Measurements from ENCODE around the gene YPEL3.

YPEL3 gene

DNA sequence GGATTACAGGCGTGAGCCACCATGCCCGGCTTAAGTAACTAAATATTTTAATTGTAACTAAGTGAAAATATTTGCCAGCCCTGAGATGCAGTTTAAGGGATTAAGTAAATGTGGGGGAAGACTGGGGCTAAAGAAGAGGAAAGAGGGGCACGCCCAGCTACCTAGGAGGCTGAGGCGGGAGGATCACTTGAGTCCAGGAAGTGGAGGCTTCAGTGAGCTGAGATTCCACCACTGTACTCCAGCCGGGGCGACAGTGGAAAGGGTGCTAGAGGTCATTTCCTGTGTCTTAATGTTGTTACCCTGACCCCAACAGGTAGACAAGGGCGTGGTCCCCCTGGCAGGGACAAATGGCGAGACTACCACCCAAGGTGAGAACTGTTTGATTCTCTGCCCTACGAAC, 27.7 kb downstream of the YPEL3 start:
- no peak for DNase-seq

DNA sequence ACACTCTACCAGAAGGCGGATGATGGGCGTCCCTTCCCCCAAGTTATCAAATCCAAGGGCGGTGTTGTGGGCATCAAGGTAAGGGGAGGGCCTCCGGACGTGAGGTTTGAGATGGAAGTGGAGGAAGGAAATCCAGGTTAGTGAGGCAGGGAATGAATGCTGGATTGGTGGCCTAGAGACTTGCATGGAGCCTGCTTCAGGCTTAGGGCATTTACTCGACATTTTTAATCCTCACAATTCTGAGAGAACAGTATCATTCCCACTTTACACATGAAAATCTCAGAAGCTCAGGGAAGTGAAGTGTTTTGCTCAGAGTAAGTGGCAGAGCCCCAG, 28.5 kb downstream of the YPEL3 start:
- no peak for DNase-seq

DNA sequence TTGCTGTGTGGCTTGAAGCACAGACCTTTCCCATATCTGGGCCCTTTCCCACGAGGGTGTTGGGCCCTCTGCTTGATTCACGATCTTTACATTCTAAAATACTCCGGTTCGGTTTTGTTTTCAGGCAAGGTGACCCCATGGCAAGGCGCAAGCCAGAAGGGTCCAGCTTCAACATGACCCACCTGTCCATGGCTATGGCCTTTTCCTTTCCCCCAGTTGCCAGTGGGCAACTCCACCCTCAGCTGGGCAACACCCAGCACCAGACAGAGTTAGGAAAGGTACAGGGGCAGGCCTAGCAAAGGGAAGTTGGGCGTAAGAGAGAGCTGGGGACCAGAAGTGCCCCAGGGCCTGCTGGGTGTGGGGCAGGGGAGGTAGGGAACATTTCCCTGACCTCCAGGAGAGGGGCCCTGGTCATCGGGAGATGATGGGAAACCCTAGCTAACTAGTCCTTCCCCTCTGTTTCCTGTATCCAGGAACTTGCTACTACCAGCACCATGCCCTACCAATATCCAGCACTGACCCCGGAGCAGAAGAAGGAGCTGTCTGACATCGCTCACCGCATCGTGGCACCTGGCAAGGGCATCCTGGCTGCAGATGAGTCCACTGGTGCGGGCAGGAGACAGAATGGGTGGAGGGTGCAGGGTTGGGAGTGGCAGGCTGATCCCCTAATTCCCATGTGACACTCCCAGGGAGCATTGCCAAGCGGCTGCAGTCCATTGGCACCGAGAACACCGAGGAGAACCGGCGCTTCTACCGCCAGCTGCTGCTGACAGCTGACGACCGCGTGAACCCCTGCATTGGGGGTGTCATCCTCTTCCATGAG, 29.0 kb downstream of the YPEL3 start:
- DNase-seq, result no peak

DNA sequence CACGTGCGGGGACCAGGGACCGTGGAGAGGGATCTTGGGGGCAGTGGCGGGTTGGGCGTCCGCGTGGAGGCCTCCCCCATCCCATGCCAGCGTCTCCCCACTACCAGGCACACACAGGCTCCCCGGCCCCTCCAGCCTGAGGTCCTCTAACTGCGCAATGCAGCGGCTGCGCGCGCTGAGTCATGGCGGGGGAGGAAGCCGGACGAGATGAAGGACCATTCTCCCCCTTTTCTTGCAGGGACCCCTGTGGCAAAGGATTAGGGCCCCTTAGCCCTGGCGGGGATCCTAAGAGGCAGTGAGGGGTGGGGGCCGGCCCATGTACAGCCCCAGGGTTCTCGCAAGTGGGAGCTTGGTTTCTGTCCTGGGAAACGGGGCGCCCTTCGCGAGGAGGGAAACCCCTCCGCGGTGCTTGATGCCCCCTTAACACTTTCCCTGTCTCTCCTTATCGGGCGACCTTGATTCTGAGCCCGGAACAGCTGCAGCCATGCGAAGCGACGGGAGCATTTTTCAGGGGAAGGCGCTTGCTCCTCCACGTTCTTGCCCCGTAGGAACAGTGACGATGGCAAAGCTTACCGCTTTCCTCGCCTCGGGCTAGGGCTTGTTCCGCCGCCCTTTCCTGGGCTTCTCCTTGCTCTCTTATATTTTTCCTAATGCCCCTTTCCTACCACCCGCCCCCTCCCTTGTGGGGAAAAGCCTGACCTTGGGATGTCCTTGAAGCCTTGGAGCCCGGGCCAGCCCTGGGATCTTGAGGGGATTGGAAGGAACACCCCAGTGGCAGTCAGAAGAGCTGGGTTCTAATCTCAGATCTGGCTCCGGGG, 29.9 kb downstream of the YPEL3 start:
- peak; percentile 52 to 53 for DNase-seq

DNA sequence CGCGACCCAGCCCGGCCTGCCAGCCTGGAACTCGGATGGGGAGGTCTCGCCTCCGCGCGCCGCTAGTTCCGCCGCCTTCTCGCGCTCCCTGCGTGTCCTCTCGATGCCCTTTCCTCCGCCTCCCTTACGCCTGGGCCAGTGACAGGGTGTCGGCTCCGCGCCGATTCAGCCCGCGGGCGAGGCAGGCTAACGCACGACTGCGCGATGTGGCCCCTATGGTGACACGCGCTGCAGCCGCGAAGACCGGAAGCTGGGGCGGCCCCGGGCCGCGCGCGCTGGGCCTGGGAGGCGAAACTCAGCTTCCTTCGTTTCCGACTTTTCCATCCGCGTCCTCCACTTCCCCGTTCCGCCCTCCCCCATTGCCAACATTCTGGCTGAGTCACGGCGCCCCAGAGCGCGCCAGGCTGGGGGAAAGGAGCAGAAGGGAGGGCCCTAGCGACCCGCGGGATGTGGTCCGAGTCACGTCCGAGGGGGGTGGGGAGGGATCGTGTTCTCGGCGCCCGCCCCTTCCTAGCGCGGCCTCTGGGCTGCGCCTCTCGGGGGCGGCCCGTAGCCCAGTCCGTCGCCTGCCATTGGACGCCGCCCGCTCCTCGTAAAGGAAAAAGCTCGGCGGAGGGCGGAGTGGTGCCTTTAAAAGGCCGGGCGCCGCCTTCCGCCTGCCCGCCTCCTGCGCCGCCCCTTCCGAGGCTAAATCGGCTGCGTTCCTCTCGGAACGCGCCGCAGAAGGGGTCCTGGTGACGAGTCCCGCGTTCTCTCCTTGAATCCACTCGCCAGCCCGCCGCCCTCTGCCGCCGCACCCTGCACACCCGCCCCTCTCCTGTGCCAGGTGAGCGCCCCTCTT, 30.7 kb downstream of the YPEL3 start, which contains the start of gene ALDOA:
ALDOA (plus strand) TSS at position 659 of the 841 bp plus-strand sequence. CDS start 1,138 bp downstream, outside the sequence.
- peak; percentile 97 to 98 for DNase-seq

DNA sequence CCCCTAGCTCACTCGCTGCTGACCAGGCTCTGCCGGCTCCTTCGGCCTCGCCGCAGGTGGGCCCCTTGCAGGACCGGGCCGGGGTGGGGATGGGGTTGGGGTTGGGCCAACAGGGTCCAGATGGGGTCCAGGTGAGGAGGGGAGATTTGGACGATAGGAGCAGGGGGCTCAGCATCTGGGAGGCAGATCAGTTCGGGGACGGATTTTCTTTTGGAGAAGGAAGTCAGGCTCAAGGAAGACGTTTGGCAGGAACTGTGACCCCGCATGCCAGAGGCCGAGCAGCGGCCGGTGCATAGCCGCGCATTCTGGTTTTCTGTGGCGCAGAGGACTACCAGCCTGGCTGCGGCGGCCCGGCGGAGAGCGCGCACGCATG, 31.3 kb downstream of the YPEL3 start:
- DNase-seq, result no peak

DNA sequence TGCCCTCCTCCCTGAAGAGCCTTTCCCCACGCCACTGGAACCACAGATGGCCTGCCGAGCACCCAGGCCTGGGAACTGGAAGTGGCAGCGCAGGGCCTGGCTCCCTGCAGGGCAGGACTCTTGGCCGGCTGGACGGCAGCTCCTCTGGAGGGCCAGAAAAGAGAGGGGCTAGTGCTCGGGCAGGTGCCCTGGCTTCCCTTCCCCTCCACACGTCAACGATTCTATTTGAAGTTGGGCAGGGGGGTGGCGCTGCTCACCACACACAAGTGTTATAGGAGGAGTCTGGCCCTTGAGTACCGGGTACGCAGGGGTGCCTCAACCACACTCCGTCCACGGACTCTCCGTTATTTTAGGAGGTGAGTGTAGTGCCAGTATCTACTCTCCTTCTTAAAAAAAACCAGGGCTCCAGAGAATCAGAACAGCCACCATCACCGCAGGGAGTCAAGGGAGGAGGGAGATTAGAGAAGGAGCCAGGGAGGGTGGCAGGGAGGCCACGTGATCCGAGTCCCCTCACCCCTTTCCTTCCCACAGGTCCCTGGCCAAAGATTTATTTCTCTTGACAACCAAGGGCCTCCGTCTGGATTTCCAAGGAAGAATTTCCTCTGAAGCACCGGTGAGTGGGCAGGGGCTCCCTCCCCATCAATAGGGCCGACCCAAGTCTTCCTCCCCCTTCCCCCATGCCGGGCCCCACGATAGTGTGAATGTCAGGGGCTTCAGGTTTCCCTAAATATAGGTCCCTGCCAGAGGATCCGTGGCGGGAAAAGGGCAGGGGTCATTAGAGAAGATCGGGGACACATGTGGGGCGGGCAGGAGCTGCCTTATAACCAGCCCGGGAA, 31.9 kb downstream of the YPEL3 start:
- peak; percentile 75 to 78 for DNase-seq

DNA sequence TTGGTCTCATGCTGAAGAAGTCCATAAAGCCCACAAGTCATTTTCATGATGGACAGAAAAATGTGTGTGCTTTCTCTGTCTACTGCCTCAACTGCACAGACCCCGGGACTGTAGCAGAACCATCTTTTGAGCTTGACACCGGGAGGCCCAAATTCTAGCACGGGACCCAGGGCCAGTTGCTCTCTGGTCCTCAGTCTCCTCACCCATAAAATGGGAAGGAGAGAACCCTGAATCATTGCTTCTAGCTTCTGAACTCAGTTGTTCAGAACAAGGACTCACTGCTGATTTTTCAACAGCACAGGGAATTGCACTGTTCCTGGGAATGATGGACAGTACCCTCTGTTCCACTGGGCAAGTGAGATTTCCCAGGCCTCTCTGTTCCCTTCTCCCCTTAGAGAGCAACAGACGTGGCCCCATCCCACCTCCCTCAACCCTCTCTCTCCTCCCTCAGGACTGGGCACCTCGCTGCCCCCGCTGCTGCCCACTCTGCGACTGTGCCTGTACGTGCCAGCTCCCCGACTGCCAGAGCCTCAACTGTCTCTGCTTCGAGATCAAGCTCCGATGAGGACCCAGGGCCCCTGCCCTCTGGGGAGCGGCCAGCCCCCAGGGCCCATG, 32.6 kb downstream of the YPEL3 start:
- no peak for DNase-seq

DNA sequence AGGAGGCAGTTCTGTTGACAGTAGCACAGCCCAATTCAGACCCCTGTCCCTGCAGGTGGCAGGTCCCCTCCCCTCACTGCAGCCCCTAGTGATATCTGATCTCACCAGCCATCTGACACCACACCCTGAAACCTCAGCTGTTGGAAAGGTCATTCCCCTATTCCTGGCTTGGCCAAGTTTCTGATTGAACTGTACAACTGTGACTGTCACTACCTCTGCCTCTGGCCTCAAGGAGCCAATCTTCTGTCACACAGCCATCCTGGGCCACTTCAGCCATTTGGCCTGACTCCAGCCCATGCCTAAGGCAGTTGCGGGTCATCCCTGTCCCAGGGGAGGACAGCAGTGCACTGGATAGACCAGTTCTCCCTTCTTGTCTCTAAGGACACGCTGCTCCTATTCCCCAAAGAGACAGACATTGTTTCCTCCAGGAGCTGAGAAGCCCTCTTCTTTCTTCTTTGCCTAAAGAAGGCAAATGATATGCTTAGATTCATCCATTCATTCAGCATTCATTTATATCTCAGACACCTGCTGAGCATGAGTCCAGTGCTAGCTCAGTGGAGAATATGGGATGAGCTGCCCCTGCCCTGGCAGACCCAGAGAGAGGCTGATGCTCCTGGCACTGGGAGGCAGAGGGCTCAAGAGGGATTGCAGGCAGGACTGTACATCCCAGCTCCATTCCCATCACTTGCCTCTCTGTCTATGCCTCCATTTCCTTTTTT, 35.0 kb downstream of the YPEL3 start:
- no peak for DNase-seq

DNA sequence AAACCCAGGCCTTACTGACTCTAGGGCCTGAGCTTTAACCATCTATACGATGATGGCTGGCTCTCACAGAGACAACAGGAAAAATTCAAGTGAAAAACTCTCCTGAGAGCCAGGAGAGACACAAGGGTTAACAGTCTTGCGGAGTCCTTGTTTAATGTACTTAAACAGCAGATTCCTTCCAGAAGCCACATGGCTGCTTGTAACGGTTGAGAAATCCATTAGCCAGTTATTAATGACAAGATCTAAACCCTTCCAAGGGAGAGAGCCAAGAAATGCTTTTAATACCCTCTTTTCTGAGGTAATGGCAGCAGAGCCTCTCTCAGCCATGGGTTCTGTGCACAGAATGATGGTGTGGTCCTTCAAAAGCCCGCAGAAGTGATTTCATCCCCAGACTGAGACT, 35.7 kb downstream of the YPEL3 start:
- no peak for DNase-seq

DNA sequence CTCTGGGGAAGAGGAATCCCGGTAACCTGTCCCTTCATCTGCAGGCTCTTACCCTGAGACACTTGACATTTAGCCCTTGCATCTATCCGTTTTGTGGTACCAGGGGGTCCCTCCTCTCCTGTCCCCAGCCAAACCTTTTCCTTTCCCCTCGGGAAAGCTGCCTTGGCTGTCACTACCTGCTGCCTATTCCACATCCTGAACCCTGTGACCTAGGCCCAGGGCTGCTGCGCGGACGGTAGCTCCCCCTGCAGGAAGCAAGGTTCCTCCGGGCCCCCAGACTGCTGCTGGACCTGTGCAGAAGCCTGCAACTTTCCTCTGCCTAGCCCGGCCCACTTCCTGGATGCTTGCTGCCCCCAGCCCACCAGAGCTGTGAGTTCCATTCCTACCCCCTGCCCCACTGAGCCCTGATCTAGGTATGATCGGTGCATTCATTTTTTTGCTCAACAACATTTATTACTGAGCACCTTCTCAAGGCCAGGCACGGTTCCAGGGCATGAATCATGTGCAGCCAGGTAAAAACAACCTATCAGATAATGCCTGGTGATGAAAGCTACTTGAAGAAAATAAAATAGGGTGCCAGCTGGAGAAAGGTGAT, 41.0 kb downstream of the YPEL3 start:
- peak; percentile 66 to 69 for DNase-seq

DNA sequence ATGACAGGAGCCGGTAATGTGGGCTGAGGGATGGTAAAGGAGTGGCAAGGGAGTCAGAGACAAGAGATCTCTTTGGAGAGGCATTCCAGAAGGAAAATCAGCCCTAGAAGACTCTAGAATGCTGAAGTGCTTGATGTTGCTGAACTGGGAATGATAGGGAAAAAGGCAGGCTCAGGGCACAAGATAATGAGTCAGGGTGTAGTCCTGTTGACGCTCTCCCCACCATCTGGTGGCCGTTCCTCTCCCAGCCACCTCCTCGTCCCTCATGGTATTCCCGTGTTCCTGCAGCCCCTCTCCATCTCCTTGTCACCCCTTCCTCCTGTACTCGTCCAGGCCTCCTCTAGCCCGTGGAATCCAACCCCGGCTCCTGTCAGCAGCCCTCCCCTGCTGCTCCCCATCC, 41.6 kb downstream of the YPEL3 start:
- no peak for DNase-seq

DNA sequence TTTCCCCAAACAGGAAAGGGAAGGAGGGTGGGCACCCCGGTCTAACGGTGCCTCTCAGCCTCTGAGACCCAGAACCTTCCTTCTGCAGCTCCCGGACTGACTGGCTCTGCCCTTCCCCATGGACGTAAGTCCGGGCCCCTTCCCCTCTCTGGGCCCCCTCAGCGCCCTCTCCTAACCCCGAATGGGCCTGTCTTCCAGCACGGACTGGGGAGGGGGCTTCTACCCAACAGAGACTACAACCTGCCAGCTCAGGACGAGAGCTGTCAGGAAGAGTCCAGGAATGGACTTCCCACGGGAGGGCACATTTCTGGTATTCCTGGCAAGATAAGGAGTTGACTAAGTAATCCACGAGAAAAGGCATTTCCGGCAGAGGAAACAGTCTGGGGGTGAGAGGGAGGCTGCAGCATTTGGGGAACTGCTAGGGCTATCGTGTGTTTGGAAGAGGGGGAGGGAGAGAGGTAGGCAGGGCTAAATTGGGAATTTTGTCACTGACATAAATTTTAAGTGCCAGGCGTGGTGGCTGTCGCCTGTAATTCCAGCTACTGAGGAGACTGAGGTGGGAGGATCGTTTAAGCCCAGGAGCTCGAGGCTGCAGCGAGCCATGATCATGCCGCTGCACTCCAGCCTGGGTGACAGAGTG, 42.5 kb downstream of the YPEL3 start:
- DNase-seq, result no peak

DNA sequence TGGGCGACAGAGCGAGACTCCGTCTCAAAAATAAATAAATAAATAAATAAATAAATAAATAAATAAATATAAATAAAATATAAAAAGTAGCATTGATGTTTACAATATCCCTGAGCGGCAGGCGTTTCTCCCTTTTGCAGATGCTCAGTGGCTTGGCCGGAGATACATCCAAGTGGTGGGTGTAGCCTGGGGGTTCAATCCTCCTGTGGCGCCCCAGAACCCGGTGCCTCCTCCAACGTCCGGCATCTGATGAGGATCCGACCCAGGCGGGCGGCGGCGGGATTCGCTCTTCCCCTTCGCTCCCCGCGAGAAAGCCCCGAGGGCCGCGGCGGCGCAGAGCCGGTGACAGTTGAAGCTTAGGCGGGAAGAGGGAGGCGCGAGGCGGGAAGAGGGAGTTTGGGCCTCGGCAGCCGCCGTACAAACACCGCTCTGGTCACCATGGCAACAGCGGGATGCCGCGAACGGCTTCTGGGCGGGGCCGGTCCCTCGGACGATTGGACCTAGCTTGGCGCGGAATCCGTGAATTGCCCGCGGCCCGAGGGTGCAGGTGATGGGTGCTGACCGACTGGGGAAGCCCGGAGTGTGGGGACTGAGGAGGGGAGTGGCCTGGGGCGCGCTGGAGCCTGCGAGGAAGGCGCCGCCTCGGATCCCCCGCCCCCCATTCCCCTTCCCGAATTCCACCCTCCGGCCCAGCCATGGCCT, 43.2 kb downstream of the YPEL3 start:
- peak; percentile 94 to 97 for DNase-seq

DNA sequence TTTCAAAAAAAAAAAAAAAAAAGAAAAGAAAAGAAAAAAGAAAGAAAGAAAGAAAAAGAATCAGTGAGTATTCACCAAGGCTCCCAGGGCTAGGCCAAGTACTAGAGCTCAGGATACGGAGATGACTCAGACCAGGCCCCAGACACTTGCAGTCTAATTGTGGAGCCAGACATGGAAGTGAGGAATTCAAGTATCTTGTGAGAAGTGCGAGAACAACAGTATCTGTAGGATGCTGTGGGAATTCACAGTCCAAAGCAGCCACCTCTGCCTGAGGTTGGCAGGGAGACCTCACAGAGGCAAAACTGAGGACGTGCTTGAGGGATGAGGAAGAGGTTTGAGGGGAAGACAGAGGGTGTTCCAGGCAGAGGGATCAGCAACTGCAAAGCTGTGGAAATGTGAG, 44.5 kb downstream of the YPEL3 start:
- DNase-seq, result no peak

DNA sequence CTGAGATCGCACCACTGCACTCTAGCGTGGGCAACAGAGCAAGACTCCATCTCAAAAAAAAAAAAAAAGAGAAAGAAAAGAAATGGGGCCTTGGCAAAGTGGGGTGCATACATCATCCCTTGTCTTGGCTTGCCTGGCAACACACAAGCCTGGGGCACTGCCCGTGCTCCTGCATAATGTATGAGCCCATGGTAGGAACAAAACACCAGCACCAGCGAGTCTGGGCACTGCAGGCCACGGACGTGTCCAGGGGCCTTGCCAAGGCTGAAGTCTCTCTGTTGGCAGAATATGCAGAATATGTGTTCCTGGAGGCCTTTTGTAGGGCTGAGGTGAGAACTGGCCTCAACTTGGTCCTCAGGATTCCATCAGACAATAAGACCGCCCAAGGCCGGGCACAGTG, 46.1 kb downstream of the YPEL3 start:
- DNase-seq, result no peak

DNA sequence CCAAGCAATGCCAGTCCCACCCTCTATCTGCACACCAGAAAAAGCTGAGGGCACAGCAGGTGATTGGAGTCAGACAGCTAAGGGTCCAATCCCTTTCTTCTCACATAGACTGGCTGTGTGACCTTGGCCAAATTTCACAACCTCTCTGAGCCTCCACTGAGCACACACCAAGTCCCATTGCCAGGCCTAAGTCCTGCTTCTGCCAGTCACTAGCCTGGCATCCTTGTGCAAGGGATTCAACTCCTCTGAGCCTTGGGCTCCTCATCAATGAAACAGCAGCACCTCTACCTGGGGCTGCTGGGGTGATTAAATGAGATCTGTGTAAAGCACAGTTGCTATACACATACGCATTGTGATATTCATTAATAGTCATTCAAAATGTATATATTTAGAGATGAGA, 49.4 kb downstream of the YPEL3 start:
- DNase-seq, result no peak

DNA sequence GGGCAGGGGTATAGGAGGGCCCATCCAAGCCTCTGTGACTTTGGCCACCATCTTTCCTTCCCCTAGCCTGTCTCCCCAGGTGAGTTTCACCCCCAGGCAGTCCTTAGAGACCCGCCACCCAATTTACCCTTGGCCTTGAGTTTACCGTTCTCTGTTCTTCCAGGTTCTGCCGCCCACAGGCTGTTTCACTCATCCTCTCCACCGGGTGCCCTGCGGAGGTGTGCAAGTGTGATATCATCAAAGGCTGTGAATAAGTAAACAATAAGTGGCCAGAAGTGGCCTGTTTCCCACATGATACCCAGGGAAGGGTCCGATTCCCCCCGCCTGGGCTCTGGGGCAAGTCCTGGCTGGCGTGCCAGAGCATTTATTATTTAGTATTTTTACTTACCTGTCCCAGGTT, 49.8 kb downstream of the YPEL3 start:
- DNase-seq, result no peak

Measured in stimulated activated CD4-positive, alpha-beta T cell treated with anti-CD3 and anti-CD28 coated beads, Interleukin-2, amount 100 ng/mL, for 24 hours (primary cell).